HG02870 (cell line): ENCODE measurements around the gene EIPR1.

Experiments
- ATAC-seq: cut with Tn5 transposase; IDR thresholded peaks from one replicate; pipeline ENCODE4 v1.9.1; 2021; ENCODE audit warnings: mild to moderate bottlenecking, moderate library complexity; ENCODE audit not compliant: unreplicated experiment

EIPR1 gene

DNA sequence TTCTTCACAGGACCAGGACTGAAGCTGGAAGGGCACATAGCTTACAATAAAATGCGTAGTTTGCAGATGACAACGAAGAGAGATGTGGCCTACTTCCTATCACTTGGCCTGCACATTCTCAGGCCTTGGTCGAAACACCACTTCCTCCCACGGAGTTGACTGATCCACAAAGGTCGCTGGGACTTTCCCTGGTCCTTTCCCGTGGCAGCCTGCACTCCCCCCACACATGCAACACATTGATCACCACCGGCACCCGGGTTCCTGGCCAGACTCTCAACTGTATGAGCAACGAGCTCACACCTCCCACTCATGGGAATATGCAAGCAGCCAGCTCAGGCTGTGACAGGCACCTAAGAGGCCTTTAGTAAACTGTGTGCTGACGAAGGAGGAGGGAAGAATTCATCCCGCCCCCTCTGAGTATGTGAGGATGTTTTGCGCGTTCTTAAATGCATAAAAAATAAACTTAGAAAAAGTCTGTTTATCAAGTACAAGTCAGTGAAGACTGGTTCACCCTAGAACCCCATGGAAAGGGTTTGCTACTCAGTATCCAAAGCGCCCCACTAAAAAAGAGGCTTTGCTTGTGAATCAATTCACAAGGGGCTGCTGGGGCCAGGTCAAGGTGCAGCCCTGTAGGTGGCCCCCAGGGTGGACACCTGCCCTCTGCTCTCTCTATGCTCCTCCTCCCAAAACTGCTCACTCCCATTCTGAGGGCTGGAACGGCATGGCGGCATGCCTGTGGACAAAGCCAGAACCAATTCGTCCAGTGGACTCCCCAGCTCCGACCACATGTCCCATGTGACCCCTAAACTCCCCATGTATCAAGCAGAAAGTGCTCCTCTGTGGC, 154.3 kb downstream of the EIPR1 start:
- peak; percentile 93 for ATAC-seq

DNA sequence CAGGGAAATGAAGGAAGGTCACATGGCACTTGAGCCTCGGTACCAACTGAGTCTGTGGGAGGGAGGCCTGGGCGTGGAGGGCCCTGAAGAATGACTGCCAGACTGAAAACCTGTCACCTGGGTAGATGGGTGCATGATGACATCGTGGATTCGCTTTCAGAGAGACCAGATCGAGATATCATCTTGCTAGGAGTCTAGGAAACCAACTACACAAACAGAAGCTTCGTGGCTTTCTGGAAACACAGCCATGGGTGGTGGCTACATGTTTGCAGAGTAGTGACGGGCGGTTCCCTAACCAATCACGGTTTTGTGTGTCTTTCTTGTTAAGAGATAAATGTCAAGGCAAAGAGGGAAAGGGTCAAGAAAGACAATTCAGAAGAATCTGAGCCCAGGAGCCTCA, 155.0 kb downstream of the EIPR1 start:
- peak; percentile 50 for ATAC-seq

DNA sequence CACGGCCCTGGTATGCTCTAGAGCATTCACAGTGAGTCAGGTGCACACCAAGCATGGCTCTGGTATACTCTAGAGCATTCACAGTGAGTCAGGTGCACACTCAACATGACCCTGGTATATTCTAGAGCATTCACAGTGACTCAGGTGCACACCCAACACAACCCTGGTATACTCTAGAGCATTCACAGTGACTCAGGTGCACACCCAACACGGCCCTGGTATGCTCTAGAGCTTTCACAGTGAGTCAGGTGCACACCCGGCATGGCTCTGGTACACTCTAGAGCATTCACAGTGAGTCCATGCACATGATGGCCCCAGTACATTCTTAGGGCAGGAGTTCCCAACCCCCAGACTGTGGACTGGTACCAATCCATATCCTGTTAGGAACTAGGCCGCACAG, 158.1 kb downstream of the EIPR1 start:
- no peak for ATAC-seq

DNA sequence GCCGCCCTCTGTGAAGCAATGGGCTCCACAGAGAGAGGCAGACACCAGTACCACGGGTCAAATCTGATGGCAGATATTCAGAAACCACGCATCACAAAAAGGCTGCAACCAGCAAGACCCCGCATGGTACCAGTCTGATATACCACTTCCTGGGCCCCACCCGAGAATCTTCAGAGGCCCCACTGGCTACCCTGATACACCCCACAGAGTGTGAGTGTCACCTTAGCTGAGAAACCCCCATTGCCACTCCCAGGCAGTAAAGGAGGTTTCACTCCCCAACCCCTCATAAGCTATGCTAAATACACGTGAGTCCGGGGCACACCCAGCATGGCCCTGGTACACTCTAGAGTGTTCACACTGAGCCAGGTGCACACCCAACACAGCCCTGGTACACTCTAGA, 160.0 kb downstream of the EIPR1 start:
- ATAC-seq = no peak

DNA sequence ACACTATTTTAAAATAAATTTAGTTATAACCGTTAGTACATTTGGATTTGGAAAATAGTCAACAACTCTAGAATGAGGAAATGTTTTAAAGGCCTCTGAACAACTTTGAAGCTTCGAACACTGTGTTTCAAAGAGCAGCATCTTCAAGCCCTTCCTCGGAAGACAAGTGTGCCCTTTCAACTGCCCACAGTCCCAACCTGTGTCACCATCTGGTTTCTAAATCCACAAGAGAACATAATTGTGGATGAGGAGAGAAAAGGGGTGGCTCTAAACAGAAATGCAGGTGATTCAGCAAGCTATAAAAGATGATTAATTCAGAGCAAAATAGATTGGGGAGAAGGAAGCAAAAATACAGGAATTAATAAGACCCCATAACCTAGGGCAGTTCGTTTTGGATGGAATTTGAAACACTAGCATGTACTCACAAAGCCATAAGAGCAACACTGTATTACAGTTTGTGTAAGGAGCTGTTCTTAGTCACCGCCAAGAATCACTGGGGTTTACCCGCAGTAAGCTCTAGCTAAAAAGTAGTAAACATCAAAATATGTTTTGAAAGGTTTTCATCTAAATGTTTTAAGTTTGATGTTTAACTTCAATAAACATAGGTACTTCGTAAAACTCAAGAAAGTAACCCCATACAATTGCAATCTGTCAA, 160.7 kb downstream of the EIPR1 start:
- no peak for ATAC-seq

GRCh38 chr2:3214806-3215404, 162.7 kb downstream of the EIPR1 start:
- ATAC-seq = no peak

GRCh38 chr2:3214065-3214464, 163.6 kb downstream of the EIPR1 start:
- ATAC-seq = no peak

DNA sequence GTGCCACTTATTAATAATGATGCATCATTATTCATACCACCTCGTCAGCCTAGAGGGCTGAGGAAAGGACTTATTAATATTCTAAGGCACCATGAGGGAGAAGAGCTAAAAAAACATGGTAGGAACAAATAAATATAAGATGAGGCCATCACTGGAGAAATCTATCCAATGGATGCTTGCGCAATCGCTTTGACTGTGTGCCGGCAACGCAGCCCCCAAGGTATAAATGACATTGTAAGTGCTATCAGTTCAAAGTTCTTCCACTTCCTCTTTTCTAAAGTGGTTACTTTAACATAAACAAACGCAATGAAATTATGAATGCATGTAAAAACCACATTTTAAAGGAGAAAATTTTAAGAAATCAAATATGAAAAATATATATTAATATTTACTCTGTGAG, 164.6 kb downstream of the EIPR1 start:
- ATAC-seq = no peak

DNA sequence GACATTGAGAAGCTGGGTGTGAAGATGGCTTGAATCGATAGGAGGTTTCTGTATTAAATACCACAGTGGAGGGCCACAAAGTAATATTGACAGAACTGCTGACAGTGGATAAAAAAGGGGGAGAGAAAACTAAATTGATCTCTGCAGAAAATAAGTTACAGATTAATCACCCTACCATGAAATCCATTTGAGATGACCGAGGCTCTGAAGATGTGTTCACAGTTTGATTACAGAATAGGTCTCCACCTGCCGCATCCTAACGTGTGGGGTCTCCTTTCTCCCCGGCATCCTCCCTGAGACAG, 165.6 kb downstream of the EIPR1 start:
- no peak for ATAC-seq

- no peak for ATAC-seq
Observed at GRCh38 chr2:3211256-3212060, 166.2 kb downstream of the EIPR1 start.

DNA sequence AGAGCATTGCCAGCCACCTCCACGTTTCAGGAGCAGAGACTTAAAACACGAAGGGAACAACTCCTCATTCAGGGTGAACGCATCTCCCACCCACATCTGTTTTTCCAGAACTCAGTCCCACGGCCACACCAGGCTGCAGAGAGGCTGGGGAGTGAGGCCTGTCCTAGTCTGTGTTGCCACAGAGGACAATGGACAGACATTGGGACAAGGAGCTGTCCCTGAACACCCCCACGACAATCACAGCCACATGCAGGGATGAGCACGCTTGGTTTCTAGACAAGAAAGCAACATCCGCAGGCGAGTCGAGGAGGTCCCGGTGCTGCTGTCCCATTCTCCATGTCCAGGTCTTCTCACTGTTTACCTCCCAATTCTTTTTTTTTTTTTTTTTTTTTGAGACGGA, 167.4 kb downstream of the EIPR1 start:
- no peak for ATAC-seq

DNA sequence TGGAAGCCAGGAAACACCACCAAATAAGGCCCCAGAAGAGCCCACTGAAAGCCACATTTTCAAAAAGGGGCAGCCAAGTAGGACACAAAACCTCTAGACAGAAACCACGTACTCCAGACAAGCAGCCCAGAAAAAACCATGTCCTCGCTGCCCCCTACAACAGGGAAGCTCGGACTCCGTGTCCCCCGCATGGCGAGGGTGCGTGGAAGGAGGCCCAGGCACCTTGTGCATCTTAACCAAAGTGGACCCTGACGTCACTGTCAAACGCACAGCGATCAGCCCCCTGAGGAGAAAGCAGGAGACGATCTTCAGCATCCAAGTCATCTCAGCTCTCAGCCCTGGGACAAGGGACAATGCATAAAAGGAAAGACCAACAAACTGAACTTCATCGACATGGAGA, 168.4 kb downstream of the EIPR1 start:
- ATAC-seq = no peak

DNA sequence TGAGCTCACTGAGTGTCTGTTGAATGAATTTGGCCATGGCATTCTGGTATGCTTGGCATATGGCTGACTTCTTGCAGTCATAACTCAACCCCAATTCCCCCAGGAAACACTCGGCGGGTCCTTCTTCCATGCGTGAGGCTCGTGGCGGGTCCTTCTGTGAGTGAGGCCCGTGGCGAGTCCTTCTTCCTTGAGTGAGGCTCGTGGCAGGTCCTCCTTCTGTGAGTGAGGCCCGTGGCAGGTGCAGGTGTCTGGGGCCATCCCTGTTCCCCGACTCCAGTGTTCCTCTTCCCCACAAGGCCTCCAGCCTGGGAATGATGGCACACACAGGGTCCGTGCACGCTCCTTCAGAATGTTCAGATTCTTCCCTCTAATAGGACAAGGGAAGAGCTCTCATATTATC, 169.0 kb downstream of the EIPR1 start:
- ATAC-seq = no peak

GRCh38 chr2:3208179-3208578, 169.4 kb downstream of the EIPR1 start:
- ATAC-seq = no peak

GRCh38 chr2:3207091-3207491, 170.5 kb downstream of the EIPR1 start:
- no peak for ATAC-seq

DNA sequence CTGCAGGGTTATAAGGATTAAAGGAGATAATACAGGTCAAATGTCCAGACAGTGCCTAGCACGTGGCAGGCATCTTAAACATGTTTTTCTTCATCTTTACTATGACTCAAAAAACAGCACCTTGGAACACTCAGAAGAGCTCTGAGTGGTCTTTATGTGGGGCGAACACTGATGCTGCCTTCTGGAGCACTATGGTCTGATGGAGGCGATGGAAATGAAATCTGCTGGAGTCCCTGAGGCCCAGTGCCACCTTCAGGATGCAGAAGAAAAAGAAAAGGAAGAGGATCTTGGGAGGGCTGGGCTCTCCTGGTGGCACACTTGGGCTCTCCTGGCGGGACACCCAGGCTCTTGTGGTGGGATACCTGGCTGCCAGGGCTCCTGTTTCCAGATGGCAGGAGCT, 171.8 kb downstream of the EIPR1 start:
- no peak for ATAC-seq

GRCh38 chr2:3204031-3204821, 173.4 kb downstream of the EIPR1 start:
- ATAC-seq = no peak

DNA sequence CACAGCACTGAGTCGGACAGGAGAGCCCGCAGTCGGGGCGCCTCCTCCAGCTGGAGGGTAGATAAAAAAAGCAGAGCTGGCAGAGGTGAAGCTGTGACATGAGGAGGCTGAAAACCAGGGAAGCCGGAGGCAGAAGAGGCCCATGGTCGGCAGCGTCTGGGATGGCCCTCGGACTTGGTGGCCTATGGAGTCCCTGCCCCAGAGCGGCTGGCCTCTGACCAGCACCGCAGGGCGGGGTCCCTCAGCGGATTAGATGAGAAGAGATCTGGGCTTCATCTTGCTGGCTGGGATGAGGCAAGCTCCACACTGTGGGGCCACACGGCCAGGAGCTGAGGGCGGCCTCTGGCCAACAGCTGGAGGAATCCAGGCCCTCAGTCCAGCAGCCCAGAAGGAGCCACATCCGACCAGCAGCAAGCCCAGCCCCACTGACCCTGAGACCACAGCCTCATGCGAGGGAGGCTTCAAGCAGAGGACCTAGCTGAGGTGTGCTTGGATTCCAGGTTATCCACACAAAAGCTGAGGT, 174.1 kb downstream of the EIPR1 start:
- ATAC-seq = no peak

DNA sequence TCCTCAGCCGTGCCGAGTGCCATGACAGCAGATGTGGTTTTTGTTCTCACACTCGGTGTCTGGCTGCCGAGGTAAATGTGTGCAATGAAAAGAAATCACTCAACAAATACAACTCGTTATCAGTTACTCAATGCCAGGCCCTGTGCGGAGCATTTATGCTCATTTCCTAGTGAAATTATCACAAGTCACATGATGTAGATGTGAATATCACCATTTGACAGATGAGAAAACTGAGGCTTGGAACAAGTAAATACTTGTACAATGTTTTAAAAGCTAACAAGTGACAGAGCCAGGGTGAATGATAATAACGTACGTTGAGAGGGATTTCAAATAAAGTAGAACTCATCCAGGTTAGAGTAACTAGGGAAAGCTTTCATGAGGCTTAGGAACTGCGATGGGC, 174.7 kb downstream of the EIPR1 start:
- ATAC-seq = no peak

GRCh38 chr2:3201281-3201680, 176.3 kb downstream of the EIPR1 start:
- ATAC-seq = no peak
